ENCODE measurements around the gene SUMF1.

SUMF1 gene

DNA sequence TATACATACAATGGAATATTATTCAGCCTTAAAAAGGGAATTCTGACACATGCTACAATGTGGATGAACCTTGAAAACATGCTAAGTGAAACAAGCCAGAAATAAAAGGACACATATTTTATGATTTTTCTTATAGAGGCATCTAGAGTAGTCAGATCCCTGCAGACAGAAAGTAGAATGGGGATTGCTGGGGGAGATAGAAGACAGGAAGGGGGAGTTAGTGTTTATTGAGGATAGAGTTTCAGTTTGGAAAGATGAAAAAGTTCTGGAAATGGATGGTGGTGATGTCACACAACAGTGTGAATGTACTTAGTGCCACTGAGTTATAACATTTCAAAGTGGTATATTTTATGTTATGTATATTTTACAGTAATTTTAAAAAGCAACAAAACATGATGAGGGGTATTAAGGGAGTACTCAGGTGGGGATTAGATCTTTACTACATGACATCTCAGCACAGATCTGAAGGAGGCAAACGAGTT, 30.8 kb upstream of the SUMF1 start:
- DNase-seq (ENCODE audit: low spot score), result no peak

DNA sequence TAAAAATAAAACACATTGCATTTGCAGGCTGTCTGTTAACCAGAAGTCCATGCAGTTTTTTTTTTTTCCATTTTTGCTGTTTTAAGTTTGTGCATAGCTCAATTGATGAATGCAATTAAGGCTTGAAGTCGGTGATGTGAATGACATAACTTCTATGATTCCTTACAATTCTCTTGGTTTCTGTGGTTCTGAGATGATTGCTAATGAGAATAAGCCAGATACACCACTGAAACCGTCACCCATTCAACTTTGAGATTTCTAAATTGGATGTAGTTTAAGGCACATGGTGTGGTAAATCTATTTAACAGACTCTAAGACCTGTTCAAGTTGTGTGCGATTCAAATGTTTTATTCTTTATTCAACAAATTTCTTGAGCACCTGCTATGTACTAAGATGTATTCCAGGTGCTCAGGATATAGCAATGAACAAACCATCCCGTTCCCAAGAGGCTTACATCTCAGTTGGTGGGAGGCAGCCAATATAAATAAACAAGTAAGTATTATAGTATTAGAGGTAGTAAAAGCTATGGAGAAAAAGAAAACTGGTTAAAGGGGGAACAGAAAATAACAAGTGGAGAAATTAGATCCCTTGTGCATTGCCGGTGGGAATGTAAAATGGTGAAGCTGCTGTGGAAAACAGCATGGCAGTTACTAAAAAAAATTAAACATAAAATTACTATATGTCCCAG, 30.1 kb upstream of the SUMF1 start:
- DNase-seq (ENCODE audit: low spot score), result no peak

DNA sequence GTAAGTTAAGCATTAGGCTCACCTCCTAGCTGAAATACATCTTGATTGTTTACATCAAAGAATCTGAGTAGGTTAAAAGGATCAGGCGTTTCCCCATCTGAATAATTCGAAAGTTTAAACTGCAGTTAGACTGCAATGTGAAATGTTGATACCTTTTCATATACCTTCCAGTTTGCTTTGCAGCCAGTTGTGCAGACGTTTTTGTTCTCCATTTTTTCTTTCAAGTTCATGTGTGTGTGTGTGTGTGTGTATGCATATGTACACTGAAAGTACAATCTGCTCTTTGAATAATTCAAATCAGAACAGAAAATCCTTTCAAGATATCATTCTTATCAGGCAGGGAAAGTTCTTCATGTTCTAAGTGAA, 29.0 kb upstream of the SUMF1 start:
- no peak for DNase-seq (ENCODE audit: low spot score)

DNA sequence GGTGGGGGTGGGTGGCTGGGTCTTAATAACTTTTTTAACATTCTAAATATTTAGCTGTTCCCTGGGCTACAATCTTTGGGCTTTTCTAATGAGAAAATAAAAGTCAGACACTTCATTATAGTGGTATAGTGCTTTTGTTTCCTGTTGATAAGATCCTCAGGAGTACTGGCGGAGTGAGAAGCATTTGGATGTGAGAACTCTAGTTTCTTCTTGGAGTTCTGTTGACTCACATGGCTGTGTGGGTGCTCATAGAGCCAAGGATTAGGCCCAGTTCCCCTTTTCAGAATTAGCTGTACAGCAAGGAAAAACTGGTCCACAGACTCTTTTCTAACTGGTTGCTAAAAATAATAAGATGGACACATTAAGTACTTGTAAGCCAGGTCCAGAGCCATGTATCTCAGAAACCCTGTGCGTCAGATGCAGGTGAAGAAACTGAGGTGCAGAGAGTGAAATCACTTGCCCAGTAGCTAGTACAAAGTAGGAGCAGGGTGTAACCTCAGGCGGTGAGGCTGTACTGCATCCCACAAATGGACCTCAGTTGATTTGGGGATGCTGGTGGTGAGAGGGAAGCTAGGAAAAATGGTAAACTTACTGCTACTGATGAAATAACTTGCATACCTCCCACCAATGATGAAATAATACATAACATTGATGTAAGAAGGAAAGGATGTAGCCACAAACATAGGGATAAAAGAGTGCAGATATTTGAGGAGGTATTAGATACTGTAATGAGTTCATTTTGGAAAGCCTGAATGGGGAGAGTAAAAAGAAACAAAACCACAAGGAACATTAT, 28.4 kb upstream of the SUMF1 start:
- DNase-seq (ENCODE audit: low spot score), result no peak

DNA sequence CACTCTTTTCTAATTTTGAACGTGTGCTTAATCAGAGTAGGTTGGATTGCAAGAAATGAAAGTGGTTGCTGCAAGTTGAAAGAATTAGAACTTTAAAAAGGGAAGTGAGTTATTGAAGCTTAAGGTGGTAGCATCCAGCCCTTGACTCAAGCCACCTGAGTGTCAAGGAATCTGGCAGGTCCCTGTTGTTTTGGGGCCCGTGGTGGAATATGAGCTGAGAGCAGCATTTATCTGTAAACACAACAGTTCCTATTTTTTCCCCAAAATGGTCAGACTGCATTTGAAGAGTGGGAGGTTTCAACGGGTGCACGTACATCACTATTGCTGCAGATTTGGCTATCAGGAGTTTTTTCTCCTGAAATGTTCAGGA, 27.8 kb upstream of the SUMF1 start:
- DNase-seq (ENCODE audit: low spot score), result no peak

DNA sequence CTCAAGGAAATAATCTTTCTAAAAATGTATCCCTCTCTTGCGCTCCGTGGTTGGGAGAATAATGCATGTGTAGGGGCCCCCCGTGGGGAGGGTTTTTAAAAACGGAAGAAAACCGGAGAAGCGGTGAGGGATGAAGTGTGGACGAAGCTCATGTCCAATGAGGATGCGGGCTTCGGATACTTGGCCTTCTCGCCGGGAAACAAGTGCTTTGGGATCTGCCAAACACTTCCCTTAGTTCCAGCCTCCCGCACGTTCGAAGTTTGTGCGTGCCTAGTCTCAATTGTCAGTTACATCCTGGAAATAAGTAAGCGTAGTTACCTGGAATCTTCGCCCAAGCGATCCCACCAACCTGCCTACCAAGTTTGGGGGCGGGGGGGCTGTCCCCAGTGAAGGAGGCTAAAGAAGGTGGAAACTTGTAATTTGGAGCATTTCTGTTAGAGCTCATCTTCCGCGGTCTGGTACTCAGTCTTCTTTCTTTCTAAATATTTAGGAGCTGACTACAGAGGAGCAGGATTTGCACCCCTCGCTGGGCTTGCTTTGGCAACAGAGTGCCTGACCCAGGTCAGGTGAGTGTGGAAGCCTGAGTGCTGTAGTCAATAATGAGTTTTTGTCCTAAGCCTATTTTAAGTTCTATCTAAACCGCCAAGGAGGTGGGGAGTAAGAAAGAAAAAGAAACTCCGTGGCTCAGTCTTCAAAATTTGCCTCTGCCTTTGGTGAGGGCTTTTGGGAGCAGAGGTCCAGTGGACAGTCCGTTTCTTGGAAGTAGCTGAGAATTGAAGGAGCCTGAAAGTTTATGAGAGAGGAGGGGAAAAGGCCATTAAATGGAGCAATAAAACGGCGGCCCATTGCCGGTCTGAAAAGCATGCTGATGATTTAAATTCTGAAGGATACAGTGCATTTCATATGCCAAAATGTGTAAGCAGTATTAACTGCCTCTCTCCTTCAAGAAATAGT, 27.1 kb upstream of the SUMF1 start:
- DNase-seq (ENCODE audit: low spot score), result peak; percentile 70

DNA sequence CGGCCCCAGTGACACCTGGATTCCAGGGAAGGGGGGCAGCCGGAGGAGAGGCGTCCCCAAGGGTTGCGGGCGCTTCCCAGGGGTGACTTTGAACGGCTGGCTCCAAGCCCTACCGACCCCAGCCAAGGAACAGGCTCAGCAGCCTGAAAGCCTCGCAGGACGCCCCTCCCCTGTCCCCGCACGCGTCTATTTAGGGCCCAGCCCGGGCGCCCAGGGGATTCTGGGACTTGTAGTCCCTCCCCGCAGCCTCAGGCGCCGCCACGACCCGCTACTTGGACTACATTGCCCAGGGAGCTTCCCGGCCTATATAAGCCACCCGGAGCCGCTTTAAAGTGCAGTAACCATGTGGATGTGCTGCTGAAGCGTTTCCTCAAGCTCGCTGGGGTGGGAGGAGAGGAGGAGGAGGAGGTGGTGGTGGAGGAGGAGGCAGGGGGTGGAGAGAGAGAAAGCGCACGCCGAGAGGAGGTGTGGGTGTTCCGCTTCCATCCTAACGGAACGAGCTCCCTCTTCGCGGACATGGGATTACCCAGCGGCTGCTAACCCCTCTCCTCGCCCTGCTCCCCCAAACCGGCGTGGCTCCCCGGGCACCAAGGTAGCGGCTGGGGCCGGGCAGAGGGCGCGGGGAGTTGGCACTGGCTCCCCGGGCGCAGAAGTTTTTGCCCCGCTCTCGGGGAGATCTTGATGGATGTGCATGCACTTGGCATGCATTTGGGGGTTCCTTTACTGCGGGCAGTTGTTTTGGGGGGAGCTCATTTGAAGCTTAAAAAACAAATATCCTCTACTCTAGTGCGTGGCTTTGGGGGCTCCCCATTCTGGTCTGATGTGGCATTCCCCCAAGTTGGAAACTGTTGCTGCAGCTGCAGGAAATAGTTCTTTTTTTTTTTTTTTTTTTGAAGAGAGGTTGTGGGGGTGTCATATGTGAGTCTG, 26.2 kb upstream of the SUMF1 start, which contains the start of gene ITPR1:
Gene ITPR1 (plus strand): TSS at position 335 of the 927 bp plus-strand sequence. CDS start 23,144 bp downstream, outside the sequence.
- peak; percentile 98 for DNase-seq (ENCODE audit: low spot score)

DNA sequence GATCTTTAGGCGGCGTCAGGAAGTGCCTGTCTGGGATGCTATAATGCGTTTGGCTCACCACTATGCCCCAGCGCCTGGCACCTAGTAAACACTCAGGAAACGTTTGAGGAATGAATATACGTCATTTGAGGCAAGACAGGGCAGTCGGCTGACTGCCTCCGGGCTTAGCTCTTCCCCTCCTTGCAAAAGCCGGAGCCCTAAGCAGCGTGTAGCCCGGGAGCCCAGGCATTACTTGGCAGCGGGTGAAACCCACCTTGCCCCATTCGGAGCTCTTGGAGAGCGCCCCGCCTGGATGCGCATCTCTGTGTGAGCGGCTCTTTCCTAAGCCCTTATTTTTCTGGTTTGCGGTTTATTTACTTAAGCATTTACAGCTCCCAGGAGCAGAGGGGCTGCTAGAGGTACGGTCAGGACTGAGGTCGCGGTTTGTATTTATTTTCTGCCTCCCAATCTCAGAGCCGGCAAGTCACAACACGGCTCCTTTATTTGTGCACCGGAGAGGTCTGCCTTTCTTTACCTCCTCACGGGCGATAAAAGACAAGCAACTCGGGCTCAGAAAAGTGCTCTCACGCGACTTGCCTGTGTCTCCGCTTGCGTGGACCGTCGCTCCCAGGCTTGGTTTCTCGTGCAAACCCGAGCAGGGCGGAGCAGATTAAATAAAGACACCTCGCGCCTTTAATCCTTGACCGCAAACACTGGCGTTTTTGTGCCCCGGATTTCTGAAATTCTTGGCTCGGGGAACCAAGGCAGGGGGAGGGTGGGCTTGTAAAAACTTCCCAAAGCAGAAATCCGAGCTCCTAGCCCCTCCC, 25.3 kb upstream of the SUMF1 start:
- no peak for DNase-seq (ENCODE audit: low spot score)

DNA sequence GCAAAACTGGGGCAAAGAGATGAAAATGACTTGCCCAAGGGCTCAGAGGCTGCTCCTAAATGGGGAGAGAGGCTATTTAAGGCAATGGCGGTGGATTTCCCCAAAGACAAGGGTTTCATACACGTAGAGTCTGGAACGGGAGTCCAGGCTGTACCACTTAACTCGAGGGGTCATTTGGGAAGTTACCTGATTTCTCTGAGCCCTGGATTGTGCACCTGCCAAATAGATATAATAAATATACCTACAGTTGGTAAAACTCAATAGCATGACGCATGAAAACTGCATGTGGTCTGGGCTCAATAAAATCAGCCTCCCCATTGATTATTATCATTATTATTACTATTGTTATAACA, 24.8 kb upstream of the SUMF1 start:
- no peak for DNase-seq (ENCODE audit: low spot score)

DNA sequence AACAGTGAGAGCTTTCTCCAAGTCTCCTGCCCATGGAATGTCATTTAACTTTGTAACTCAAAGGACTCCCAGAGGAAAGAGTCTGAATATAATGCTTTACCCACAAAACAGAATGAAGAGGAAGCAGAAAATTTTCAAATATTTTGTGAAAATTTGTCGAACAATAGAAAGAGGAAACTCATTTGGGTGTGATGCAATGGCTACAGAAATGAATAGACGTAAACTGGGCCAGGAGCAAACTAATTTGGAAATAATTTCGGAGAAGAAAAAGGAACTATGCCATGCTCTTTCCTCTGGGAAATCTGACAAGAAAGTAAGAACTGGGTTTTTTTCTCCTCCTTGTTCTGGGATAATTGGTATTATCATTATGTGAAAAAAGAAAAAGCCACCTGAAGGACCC, 11.2 kb upstream of the SUMF1 start:
- no peak for DNase-seq (ENCODE audit: low spot score)

DNA sequence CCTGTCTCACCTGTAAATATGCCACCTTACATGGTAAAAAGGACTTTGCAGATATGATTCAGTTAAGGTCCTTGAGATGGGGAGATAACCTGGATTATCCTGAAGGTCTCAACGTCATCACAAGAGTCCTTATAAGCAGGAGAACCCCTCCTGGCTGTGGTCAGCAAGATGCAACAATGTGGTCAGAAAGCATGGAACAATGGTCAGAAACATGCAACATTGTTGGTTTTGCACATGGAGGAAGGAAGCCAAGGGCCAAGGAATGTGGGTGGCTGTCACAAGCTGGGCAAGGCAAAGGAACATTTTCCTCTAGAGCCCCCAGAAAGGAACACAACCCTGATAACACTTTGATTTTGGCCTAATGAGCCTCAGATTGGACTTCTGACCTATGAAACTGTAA, 9.4 kb upstream of the SUMF1 start:
- DNase-seq (ENCODE audit: low spot score), result no peak

DNA sequence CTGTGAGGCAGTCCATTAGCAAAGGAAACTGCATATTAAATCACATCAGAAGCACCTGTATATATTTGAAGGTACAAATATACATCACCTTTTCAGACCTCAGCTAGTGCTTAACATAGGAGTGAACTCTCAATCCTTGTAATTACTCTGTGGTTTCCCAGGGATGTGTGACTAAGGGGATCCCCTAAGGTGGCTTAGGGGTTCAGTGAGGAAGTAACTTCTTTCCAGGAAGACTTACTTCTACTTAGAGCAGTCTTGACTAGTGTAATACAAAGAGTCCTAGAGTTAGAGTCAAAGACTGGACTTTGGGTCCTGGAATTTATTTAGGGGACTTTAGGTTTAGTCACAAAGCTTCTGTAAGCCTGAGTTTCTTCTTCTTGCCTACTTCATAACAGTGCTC, 8.7 kb upstream of the SUMF1 start:
- DNase-seq (ENCODE audit: low spot score), result no peak

DNA sequence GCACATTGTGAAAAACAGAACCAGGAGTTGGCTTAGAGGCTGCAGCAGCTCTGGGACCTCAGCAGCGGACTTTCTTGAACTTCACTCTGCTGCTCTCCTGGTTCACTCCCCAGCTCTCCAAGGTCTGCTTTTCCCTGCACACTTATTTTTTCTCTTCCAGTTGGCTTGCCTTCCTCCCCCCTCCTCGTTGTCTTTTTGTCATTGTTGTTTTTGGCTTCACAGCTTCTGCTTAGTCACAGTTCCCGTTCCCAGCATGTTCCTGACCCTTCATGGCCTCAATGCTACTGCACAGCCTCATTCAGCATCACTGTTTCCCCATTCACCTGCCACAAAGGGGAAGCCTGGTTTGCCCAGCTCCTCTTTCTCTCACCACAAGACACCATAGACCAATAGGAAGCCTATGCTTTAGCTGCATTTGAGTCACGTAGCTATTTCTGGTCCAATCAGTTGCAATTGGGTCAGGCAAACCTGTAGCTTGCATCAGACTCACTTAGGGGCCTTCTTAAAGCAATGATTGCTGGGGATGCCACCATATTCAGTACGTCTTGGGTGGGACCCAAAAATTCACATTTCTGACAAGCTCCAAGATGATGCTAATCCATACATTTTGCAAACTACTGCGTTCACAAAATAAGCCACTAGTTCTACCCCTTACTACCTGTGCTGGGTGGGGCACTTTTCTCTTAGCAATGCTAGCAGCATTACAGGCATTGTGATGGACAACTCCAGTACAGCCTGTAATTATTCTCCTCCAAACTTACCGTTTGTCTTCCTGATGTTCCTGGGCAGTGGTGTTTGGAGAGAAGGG, 7.8 kb upstream of the SUMF1 start:
- DNase-seq (ENCODE audit: low spot score), result no peak

DNA sequence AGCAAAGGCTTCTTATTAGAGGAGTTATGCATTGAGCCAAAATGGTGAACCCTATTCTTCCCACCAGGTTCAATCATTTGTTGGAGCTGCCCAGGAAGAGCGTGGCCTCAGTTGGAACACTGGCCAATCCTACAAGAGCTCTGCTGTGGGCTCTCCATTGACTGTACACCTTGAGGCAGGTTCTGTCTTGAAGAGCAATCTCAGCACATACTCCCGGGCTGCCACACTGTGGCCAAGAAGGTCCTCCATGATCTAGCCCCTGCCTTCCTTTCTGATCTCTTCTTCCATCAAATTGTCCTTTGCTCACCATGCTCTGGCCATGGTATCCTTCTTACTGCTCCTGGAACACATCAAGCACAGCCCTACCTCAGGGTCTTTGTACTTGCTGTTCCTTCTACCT, 5.7 kb upstream of the SUMF1 start:
- DNase-seq (ENCODE audit: low spot score), result no peak

DNA sequence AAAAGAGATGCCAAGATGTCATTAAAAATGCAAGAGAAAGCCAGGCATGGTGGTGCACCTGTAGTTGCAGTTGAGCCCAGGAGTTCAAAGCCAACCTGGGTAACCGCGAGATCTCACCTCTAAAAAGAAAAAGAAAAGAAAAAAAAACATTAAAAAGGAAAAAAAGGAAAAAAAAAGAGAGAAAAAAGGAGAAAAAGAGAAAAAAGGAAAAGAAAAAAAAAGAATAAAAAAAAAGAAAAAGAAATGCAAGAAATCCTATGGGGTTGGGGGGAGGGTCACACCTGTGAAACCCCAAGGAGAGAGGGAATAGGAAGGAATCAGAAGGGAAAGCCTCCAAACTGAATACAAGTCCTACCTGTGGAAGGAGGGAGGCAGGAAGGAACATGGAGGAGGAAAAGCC, 5.2 kb upstream of the SUMF1 start:
- no peak for DNase-seq (ENCODE audit: low spot score)

DNA sequence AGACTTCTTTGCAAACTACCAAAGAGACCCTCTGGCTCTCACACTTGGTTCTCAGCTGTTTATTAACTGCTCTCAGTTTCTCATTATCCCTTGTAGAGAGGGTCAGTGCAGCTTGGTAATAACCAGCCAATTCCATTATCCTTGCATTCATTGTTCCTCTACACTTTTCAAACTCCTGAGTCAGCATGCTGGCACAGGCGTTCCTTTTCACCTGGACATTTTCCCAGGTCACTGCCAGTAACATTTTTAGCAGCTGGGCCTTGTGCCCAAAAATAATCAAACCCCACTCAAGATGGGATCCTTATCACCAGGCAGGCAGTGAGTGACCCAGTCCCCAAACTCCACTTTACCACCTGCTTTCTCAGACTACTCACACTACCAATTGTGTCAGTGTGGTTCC, 4.8 kb upstream of the SUMF1 start:
- no peak for DNase-seq (ENCODE audit: low spot score)

DNA sequence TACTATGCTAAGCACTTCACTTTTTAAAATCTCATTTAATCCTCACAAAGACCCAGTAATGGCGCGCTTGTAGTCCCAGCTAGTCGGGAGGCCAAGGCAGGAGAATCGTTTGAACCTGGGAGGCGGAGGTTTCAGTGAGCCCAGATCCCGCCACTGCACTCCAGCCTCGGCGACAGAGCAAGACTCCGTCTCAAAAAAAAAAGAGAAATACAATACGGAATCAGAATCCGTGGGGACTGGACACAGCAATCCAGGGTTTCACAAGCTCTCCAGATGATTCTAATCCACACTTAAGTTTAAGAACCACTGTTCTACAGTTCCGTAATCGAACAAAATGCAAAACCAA, 426 bp upstream of the SUMF1 start:
- DNase-seq (ENCODE audit: low spot score), result no peak

DNA sequence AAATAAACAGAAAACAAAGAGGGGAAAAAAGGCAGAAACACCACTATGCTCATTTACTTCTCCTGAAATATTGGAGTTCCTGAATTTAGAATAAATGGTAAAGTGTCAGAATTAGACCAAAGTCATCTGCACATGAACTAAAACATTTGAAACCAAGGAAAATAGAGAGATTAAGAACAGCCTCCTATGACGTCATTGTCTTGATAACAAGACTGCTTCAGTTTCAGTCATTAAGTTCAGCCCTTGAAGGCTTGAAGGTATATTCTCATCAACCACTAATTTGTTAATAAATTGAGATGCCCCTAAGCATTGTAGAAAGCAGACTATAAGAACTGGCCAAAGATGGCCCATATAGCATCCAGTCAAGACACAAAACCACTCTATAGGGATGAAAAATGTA, 2.5 kb downstream of the SUMF1 start:
- no peak for DNase-seq (ENCODE audit: low spot score)

DNA sequence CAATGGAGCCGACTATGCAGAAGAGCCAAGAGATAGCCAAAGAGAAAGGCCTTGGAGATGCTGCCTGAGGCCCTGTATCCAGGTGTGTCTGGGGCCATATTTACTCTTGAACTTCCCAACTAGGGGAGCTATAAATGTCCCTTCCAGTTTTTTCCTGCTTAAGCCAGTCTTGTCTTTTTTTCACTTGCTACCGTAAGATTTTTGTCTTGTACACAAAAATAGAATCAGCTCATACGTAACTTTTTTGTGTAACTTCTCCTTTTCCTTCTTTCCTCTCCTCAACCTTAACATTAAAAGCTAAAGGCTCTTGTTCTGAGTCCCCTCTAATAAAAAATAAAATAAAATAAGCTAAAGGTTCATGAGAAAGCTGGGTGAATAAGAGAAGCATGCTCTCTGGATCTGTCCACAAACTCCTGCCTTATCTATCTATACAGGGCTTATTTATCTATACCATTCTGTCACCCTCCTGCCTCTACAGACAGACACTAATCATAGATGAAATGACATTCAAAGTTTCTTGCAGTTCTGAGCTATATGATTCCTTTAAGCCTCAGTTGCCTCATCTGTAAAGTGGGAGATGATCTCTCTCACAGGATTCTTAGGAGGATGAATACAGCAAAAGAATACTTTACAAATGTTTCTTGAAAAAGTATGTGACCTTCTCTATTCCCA, 4.6 kb downstream of the SUMF1 start:
- DNase-seq (ENCODE audit: low spot score), result no peak
